ENCODE measurements around the gene KRTAP10-7. TPM values are rescaled to one million over a fixed set of nuclear protein-coding genes. Genes with fewer than 3 reads are reported as not detected.
"Not testable (repeated sequence)": the region's sequence is repeated elsewhere in the genome, so short reads cannot be mapped to it uniquely, and the experiment has no call there.

Gene KRTAP10-7, protein sequence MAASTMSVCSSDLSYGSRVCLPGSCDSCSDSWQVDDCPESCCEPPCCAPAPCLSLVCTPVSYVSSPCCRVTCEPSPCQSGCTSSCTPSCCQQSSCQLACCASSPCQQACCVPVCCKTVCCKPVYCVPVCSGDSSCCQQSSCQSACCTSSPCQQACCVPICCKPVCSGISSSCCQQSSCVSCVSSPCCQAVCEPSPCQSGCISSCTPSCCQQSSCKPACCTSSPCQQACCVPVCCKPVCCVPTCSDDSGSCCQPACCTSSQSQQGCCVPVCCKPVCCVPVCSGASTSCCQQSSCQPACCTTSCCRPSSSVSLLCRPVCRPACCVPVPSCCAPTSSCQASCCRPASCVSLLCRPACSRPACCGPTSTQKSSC
- polyA plus RNA-seq (2012; ENCODE audit: insufficient read depth, insufficient read length), result not detected

- H3K4me3 ChIP-seq (ENCODE audit: low read length); DNase-seq (ENCODE audit: low read depth, low spot score): not testable (repeated sequence)
Observed at GRCh38 chr21:44600118-44600978, at the start of gene KRTAP10-7. Gene KRTAP10-7 (plus strand): TSS chr21:44600597. CDS start chr21:44600622, 25 bp downstream.

- DNase-seq (ENCODE audit: low read depth, low spot score), result no peak
- no peak overlapping the region for H3K4me3 ChIP-seq (ENCODE audit: low read length)
Observed at GRCh38 chr21:44550807-44551206, 49.6 kb upstream of the KRTAP10-7 start.

GRCh38 chr21:44551340-44551961, 48.9 kb upstream of the KRTAP10-7 start, which contains the start of gene KRTAP10-2:
Gene KRTAP10-2 (minus strand): TSS chr21:44551505. CDS start chr21:44551458, 47 bp downstream.
- H3K4me3 ChIP-seq (ENCODE audit: low read length), result no peak within 1 kb of the TSS
- DNase-seq (ENCODE audit: low read depth, low spot score), result no peak

DNA sequence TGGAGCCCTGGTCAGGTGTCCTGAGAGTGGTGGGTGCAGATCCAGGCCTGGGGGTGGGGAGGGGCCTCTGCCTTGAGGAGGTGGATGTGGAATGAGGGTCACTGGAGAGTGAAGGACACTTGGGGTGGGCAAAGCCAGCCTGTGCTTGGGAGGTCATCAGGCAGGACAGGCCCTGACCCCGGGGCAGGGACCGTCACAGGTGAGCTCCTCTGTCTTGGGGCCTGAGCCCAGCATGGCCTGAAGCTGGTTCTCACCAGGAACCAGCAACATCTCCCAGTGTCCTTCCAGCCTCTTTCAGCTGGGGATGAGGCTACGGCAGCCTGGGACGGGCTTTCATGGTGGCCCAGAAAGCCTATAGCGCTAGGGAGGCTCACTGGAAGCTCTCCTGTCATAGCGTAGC, 48.3 kb upstream of the KRTAP10-7 start:
- no peak for DNase-seq (ENCODE audit: low read depth, low spot score)
- no peak overlapping the region for H3K4me3 ChIP-seq (ENCODE audit: low read length)

GRCh38 chr21:44552681-44553080, 47.7 kb upstream of the KRTAP10-7 start:
- no peak overlapping the region for H3K4me3 ChIP-seq (ENCODE audit: low read length)
- DNase-seq (ENCODE audit: low read depth, low spot score), result no peak

- no peak for DNase-seq (ENCODE audit: low read depth, low spot score)
- H3K4me3 ChIP-seq (ENCODE audit: low read length), result no peak overlapping the region
Observed at GRCh38 chr21:44555200-44555875, 45.1 kb upstream of the KRTAP10-7 start.

GRCh38 chr21:44556879-44557278, 43.5 kb upstream of the KRTAP10-7 start:
- H3K4me3 ChIP-seq (ENCODE audit: low read length), result no peak overlapping the region
- no peak for DNase-seq (ENCODE audit: low read depth, low spot score)

- no peak overlapping the region for H3K4me3 ChIP-seq (ENCODE audit: low read length)
- DNase-seq (ENCODE audit: low read depth, low spot score), result no peak
Observed at GRCh38 chr21:44557491-44558328, 42.7 kb upstream of the KRTAP10-7 start.

- H3K4me3 ChIP-seq (ENCODE audit: low read length); DNase-seq (ENCODE audit: low read depth, low spot score): not testable (repeated sequence)
Observed at GRCh38 chr21:44558329-44558675, 42.1 kb upstream of the KRTAP10-7 start.

DNA sequence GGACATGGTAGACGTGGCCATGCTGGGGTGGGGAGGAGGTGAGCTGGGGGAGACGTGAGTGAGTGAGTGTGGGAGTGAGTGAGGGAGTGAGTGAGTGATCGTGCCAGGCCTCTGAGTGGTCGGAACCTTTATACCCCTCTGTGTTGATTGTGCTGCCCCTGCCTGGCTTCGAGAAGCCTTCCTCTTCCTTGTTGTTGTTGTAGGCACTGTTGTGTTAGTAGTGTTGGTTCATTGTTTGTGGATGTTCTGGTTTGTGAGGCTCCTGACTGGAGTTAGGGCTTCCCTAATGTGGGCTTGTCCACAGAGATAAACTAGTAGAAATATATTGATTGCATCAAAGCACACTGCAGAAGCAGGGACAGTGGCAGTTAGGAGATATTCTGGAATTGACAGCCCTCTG, 41.7 kb upstream of the KRTAP10-7 start, which contains the start of gene KRTAP10-3:
Gene KRTAP10-3, minus strand, starts transcription at position 101 of the 400 bp plus-strand sequence. Its CDS starts 80 bp downstream, at position 21.
- H3K4me3 ChIP-seq (ENCODE audit: low read length), result no peak within 1 kb of the TSS
- DNase-seq (ENCODE audit: low read depth, low spot score), result no peak

DNA sequence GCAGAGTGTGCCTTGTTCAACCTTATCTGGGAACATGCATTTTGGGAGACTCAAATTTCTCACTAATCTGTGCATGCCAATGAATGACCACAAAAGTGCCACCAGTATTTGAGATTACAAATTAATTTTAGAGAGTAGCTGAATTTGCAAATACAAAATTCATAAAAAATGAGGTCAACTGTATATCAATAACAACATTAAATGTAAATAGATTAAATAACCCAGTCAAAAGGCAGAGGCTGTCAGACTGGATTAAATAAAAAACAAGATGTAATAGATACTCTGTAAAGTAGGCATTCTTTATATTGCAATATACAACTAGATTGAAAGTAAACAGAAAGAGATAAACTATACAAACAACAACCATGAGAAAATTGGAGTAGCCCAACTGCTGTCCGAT, 36.3 kb upstream of the KRTAP10-7 start:
- no peak for DNase-seq (ENCODE audit: low read depth, low spot score)
- no peak overlapping the region for H3K4me3 ChIP-seq (ENCODE audit: low read length)

DNA sequence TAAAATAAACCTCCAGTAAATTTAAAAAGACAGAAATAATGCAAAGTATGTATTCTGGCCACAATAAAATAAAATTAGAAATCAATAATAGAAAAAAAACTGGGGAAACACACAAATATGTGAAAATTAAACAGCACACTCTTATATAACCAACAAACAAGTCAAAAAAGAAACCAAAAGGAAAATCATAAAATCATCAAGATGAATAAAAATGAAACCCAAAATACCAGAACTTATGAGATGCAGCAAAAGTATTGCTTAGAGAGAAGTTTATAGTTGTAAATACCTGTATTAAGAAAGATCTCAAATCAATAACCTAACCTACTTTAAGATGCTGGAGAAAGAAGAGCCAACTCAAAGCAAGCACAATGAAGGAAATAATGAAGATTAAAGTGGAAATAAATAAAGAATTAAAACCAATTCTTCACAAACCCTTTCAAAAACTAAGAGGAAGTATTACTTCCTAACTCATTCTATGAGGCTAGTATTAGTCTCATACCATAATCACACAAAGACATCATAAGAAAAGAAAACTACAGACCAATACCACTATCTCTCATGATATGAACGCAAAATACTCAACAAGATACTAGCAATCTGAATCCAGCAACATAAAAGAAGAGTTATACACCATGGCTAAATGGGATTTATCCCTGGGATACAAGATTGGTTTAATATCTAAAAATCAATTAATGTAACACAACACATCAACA, 35.4 kb upstream of the KRTAP10-7 start:
- no peak for DNase-seq (ENCODE audit: low read depth, low spot score)
- no peak overlapping the region for H3K4me3 ChIP-seq (ENCODE audit: low read length)

DNA sequence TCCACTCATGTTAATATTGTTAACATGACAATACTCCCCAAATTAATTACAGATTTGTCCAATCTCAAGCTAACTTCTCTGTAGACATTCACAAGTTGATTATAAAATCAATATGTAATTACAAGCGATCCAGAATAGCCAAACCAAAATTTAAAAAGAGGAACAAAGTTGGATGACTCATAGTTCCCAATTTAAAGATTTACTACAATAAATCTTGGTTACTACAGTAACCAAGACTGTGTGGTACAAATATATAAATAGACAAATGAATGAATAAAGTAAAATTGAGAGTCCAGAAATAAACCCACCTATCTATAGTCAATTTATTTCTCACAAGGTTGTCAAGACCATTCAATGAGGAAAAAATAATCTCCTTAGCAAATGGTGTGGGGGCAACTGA, 34.0 kb upstream of the KRTAP10-7 start:
- DNase-seq (ENCODE audit: low read depth, low spot score), result no peak
- no peak overlapping the region for H3K4me3 ChIP-seq (ENCODE audit: low read length)

- H3K4me3 ChIP-seq (ENCODE audit: low read length), result no peak overlapping the region
- no peak for DNase-seq (ENCODE audit: low read depth, low spot score)
Observed at GRCh38 chr21:44567481-44568171, 32.8 kb upstream of the KRTAP10-7 start.

GRCh38 chr21:44568261-44568660, 32.1 kb upstream of the KRTAP10-7 start:
- no peak for DNase-seq (ENCODE audit: low read depth, low spot score)
- no peak overlapping the region for H3K4me3 ChIP-seq (ENCODE audit: low read length)

GRCh38 chr21:44568667-44569556, 31.5 kb upstream of the KRTAP10-7 start:
- no peak for DNase-seq (ENCODE audit: low read depth, low spot score)
- H3K4me3 ChIP-seq (ENCODE audit: low read length), result no peak overlapping the region

Data from Jurkat, Clone E6-1 (cell line).